Colon (tissue), 2 donors: ENCODE data around the gene VASH1.

Experiments used
- FAIRE-seq: peaks from 2 replicates; lab custom pipeline; 2012; peaks lifted over from hg19 to GRCh38; lab: Jason Lieb, UNC
- donor health status: control.
- donor health status: control.

Gene VASH1

GRCh38 chr14:76742966-76743365, 18.3 kb upstream of the VASH1 start:
- FAIRE-seq, result no peak

- FAIRE-seq, result no peak
These were observed 8.5 kb upstream of the VASH1 start for GRCh38 chr14:76752744-76753143.

- FAIRE-seq, result no peak
These were observed 7.6 kb upstream of the VASH1 start for GRCh38 chr14:76753541-76754198.

- no peak for FAIRE-seq
These were observed 6.7 kb upstream of the VASH1 start for GRCh38 chr14:76754586-76754985.

GRCh38 chr14:76755610-76756370, 5.5 kb upstream of the VASH1 start:
- no peak for FAIRE-seq

GRCh38 chr14:76756371-76756750, 4.9 kb upstream of the VASH1 start:
- no peak for FAIRE-seq

- FAIRE-seq, result no peak
These were observed 1.7 kb upstream of the VASH1 start for GRCh38 chr14:76759589-76759988.

- FAIRE-seq, result no peak
These were observed 735 bp upstream of the VASH1 start for GRCh38 chr14:76760331-76761135.

- no peak for FAIRE-seq
These were observed 717 bp downstream of the VASH1 start for GRCh38 chr14:76761960-76762410.

- FAIRE-seq, result no peak
These were observed 1.3 kb downstream of the VASH1 start for GRCh38 chr14:76762411-76763095.

- FAIRE-seq, result no peak
These were observed 2.1 kb downstream of the VASH1 start for GRCh38 chr14:76763096-76764041.

- no peak for FAIRE-seq
These were observed 4.2 kb downstream of the VASH1 start for GRCh38 chr14:76765461-76765931.

GRCh38 chr14:76767681-76768656, 6.7 kb downstream of the VASH1 start:
- FAIRE-seq, result no peak

- no peak for FAIRE-seq
These were observed 7.6 kb downstream of the VASH1 start for GRCh38 chr14:76768671-76769500.

- no peak for FAIRE-seq
These were observed 8.5 kb downstream of the VASH1 start for GRCh38 chr14:76769636-76770292.

- no peak for FAIRE-seq
These were observed 9.5 kb downstream of the VASH1 start for GRCh38 chr14:76770521-76771436.

GRCh38 chr14:76771437-76771980, 10.2 kb downstream of the VASH1 start:
- no peak for FAIRE-seq
